GM12873 (cell line): ENCODE data around the gene MTAP.

Source experiments
- TF ChIP-seq, protein P1 (sequence below): IDR thresholded peaks from 2 replicates; pipeline ENCODE4 v1.5.1; 2012; ENCODE audit warnings: low read depth, mild to moderate bottlenecking, moderate library complexity, low read length, control low read depth; ENCODE audit not compliant: insufficient read depth; ENCODE audit errors: missing control alignments

MTAP gene

DNA sequence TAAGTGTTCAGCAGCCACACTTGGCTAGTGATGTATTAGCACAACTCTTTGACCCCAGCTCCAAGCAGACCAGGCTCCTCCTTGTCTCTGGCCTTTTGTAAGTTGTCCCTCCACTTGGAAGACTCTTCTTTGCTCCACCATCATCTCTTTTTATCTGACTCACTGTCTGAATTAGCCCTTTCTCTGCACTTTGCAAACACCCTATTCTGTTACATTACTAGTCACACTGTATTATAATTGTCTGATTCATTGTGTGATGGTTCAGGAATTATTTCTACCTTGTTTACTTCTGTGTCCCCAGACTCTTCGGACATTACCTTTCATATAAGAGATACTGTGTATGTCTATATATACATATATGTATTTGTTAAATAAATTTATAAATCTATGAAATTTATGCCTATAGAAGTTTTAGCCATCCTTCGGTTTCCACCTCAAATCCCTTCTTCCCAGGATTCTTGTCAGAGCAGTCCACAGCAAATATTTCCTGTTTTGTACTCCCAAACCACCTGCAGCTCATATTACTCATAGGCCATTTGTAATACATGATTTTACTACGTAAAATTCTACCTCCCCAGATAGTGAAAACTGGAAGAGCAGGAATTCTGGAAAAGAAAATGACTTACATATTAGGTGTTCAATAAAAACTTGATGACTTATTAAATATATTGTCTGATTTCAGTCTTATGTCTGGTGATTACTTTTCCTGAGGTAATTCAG is 69.0 kb downstream of the MTAP start:
- TF ChIP-seq, protein P1, sequence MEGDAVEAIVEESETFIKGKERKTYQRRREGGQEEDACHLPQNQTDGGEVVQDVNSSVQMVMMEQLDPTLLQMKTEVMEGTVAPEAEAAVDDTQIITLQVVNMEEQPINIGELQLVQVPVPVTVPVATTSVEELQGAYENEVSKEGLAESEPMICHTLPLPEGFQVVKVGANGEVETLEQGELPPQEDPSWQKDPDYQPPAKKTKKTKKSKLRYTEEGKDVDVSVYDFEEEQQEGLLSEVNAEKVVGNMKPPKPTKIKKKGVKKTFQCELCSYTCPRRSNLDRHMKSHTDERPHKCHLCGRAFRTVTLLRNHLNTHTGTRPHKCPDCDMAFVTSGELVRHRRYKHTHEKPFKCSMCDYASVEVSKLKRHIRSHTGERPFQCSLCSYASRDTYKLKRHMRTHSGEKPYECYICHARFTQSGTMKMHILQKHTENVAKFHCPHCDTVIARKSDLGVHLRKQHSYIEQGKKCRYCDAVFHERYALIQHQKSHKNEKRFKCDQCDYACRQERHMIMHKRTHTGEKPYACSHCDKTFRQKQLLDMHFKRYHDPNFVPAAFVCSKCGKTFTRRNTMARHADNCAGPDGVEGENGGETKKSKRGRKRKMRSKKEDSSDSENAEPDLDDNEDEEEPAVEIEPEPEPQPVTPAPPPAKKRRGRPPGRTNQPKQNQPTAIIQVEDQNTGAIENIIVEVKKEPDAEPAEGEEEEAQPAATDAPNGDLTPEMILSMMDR: no peak

DNA sequence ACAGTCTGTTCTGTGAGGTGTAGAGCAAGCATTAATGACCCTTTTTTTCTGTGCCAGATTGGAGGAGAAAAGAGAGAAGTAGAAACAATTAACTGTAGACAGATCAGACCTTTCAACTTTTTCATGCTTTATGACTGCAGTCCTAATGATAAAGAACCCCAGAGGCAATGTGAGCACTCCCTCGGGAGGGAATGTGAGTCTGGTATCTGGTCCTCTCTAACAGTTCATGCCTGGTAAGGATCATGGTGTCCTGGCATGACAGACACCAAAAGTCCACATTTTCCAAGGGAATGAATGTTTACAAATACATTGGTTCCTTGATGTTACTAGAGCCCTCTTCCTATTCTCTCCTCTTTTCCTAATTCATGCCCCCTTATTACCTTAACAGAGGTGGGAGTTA is 70.3 kb downstream of the MTAP start:
- TF ChIP-seq, protein P1: no peak

DNA sequence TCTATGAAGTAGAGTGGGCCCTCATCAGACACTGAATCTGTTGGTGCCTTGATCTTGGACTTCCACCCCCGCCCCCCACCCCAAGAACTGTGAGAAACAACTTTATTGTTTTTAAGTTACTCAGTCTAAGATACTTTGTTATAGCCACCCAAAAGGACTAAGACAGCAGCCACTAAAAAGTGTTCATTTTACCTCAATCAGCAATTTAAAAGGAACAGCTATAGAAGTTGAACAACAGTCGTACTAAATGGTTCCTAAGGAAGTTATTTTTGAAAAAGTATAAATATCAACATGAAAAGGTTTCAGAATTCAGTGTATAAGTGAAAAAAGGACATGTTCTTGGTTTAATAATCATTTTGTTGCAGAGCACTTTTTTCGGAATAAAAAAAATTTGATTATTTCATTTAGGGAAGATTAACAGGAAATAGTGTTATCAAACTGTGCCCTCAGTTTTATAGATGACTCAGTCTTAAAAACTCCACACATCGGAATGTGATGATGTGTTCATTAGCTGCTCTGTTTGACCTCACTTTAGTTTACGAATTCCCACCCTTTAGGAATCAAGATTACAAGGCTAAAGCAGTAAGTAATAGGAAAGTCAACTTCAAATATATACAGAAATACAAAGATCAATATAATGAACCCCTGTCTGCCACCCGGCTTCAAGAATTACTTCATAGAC is 71.2 kb downstream of the MTAP start:
- TF ChIP-seq, protein P1: no peak

DNA sequence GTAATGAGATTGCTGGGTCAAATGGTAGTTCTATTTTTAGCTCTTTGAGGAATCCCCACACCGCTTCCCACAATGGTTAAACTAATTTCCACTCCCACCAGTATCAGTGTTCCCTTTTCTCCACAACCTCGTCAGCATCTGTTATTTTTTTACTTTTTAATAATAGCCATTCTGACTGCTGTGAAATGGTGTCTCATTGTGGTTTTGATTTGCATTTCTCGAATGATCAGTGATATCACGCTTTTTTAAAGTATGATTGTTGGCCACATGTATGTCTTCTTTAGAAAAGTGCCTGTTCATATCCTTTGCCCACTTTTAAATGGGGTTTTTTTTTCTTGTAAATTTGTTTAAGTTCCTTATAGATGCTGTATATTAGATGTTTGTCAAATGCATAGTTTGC is 73.5 kb downstream of the MTAP start:
- TF ChIP-seq, protein P1: no peak

DNA sequence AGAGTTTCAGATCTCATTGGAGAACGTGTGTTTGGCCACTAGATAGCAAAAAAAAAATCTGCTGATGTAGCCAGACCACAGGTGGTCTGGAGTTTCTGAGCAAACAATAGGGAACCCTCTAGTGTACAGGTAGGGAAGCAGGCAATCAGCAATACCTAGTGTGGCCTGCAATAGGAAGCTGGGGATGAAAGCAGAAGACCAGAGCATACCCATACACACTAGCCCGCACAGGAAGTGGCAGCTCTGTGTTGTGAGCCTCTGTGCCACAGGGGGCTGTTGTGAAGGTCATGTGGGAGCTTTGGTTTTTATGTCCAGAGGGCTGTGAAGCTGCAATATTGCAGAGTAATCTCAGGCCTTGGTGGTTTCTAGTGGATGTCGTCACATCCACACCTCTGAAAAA is 81.2 kb downstream of the MTAP start:
- TF ChIP-seq, protein P1: no peak

DNA sequence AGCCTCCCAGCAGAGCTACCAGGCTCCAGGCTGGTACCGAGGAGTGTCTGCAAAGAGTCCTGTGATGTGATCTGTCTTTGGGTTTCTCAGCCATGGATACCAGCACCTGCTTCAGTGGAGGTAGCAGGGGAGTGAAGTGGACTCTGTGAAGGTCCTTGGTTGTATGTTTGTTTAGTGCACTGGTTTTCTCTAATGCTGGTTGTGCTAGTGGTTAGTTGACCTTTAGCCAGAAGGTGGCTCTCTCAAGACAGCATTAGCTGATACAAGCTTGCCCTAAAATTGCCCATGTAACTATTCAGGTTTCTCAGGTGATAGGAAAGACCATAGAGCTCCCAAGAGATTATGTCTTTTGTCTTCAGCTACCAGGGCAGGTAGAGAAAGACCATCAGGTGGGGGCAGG is 87.2 kb downstream of the MTAP start:
- TF ChIP-seq, protein P1: no peak

DNA sequence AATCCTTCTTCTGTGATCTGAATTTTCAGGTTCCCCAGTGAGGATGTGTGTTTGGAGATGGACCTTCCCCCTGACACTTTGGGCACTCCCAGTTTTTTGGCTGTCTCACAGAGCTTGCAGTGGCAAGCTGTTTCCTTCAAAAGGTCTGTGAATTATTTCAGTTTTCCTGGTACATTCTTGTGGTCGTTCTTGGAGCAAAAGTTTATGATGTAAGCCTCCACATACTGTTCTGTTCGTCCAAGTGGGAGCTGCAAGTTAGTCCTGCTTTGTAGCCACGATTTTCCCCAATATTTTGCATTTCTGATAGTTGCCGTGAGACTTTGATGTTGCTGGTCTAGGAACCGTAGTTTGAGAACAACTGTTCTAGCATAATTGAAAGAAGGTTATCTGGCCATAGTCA is 88.3 kb downstream of the MTAP start:
- TF ChIP-seq, protein P1: no peak
